WTC11 (cell line): ENCODE results near the gene ZXDC. TPM values are rescaled to one million over a fixed set of nuclear protein-coding genes. Genes with fewer than 3 reads are reported as not detected.

Experiments
- AFF4 ChIP-seq: sonication (generic); formaldehyde crosslinking; IDR thresholded peaks from 2 replicates; pipeline ENCODE4 v1.8.1; 2023; ENCODE audit warnings: mild to moderate bottlenecking, missing genetic modification reagents, borderline replicate concordance
- ATF2 ChIP-seq: sonication (generic); formaldehyde crosslinking; IDR thresholded peaks from 2 replicates; pipeline ENCODE4 v1.8.1; 2022; ENCODE audit warnings: low read depth, missing genetic modification reagents, borderline replicate concordance
- CREB1 ChIP-seq: sonication (generic); formaldehyde crosslinking; IDR thresholded peaks from 2 replicates; pipeline ENCODE4 v1.8.0; 2023; ENCODE audit warnings: mild to moderate bottlenecking, missing genetic modification reagents
- CREM ChIP-seq: sonication (generic); formaldehyde crosslinking; IDR thresholded peaks from 2 replicates; pipeline ENCODE4 v1.8.1; 2022; ENCODE audit warnings: mild to moderate bottlenecking, missing genetic modification reagents, moderate library complexity
- E2F5 ChIP-seq: sonication (generic); formaldehyde crosslinking; IDR thresholded peaks from 2 replicates; pipeline ENCODE4 v1.8.1; 2022; ENCODE audit warnings: mild to moderate bottlenecking, moderate library complexity, missing genetic modification reagents
- ELF4 ChIP-seq: sonication (generic); formaldehyde crosslinking; IDR thresholded peaks from 2 replicates; pipeline ENCODE4 v1.8.1; 2022; ENCODE audit warnings: low read depth, mild to moderate bottlenecking, moderate library complexity, missing genetic modification reagents
- ETV6 ChIP-seq: sonication (generic); formaldehyde crosslinking; IDR thresholded peaks from 2 replicates; pipeline ENCODE4 v1.8.1; 2022; ENCODE audit warnings: mild to moderate bottlenecking, missing genetic modification reagents
- GABPB1 ChIP-seq: sonication (generic); formaldehyde crosslinking; IDR thresholded peaks from 2 replicates; pipeline ENCODE4 v1.8.1; 2023; ENCODE audit warnings: mild to moderate bottlenecking, missing genetic modification reagents
- GTF2I ChIP-seq: fragments of 250-450 bp; sonication (Bioruptor Pico); conservative IDR thresholded peaks from 2 replicates; pipeline ENCODE4 v1.4.0; 2021; ENCODE audit warnings: mild to moderate bottlenecking
- HMGXB4 ChIP-seq: sonication (generic); formaldehyde crosslinking; IDR thresholded peaks from 2 replicates; pipeline ENCODE4 v1.8.1; 2023; ENCODE audit warnings: mild to moderate bottlenecking, moderate library complexity, missing genetic modification reagents
- KAT7 ChIP-seq: sonication (generic); formaldehyde crosslinking; IDR thresholded peaks from 2 replicates; pipeline ENCODE4 v1.8.1; 2023; ENCODE audit warnings: missing genetic modification reagents, mild to moderate bottlenecking, borderline replicate concordance
- MLX ChIP-seq: sonication (generic); formaldehyde crosslinking; IDR thresholded peaks from 2 replicates; pipeline ENCODE4 v1.8.1; 2023; ENCODE audit warnings: mild to moderate bottlenecking, missing genetic modification reagents, moderate library complexity
- NFYB ChIP-seq: sonication (generic); formaldehyde crosslinking; conservative IDR thresholded peaks from 2 replicates; pipeline ENCODE4 v1.8.0; 2022; ENCODE audit warnings: low read depth, missing genetic modification reagents
- NR2C2 ChIP-seq: sonication (generic); formaldehyde crosslinking; IDR thresholded peaks from 2 replicates; pipeline ENCODE4 v1.8.0; 2022; ENCODE audit warnings: mild to moderate bottlenecking, missing genetic modification reagents
- NR3C1 ChIP-seq: sonication (generic); formaldehyde crosslinking; conservative IDR thresholded peaks from 2 replicates; pipeline ENCODE4 v1.8.1; 2023; ENCODE audit warnings: low read depth, mild to moderate bottlenecking, missing genetic modification reagents
- SP1 ChIP-seq: sonication (generic); formaldehyde crosslinking; conservative IDR thresholded peaks from 2 replicates; pipeline ENCODE4 v1.8.1; 2022; ENCODE audit warnings: missing genetic modification reagents
- USF1 ChIP-seq: sonication (generic); formaldehyde crosslinking; IDR thresholded peaks from 2 replicates; pipeline ENCODE4 v1.8.0; 2022; ENCODE audit warnings: mild to moderate bottlenecking, missing genetic modification reagents
- ZBTB43 ChIP-seq: sonication (generic); formaldehyde crosslinking; IDR thresholded peaks from 2 replicates; pipeline ENCODE4 v1.8.1; 2023; ENCODE audit warnings: mild to moderate bottlenecking, missing genetic modification reagents
- ZNF138 ChIP-seq: sonication (generic); formaldehyde crosslinking; conservative IDR thresholded peaks from 2 replicates; pipeline ENCODE4 v1.8.1; 2022; ENCODE audit warnings: mild to moderate bottlenecking, moderate library complexity, missing genetic modification reagents
- ZNF219 ChIP-seq: sonication (generic); formaldehyde crosslinking; IDR thresholded peaks from 2 replicates; pipeline ENCODE4 v1.8.0; 2023; ENCODE audit warnings: missing genetic modification reagents, mild to moderate bottlenecking, borderline replicate concordance
- ZNF425 ChIP-seq: fragments of 250-450 bp; sonication (Bioruptor Pico); conservative IDR thresholded peaks from 2 replicates; pipeline ENCODE4 v1.9.0; 2021; ENCODE audit warnings: mild to moderate bottlenecking
- ZNF512 ChIP-seq: sonication (generic); formaldehyde crosslinking; IDR thresholded peaks from 2 replicates; pipeline ENCODE4 v1.8.1; 2022; ENCODE audit warnings: missing genetic modification reagents, borderline replicate concordance
- total RNA-seq: library from RNA; stranded (reverse); gene quantifications from 3 replicates; pipeline ENCODE4 v1.2.3, GENCODE V29; 2021

Gene ZXDC
- total RNA-seq, 1 experiment from 2014 or later = 34.7 TPM

- TF ChIP-seq NR2C2 (CRISPR knock-in tag) = no peak
- 0 out of 2 replicates have a peak, but pooled peaks have one; percentile 48 for TF ChIP-seq SP1 (CRISPR knock-in tag)
- TF ChIP-seq ZNF425 (CRISPR knock-in tag) = no peak
- TF ChIP-seq MLX (CRISPR knock-in tag) = no peak
- 0 out of 2 replicates have a peak, but pooled peaks have one; percentile 37 for TF ChIP-seq AFF4 (CRISPR knock-in tag)
- TF ChIP-seq NR3C1 (CRISPR knock-in tag) = no peak
- no peak; the same call in 1 of the 2 replicates for TF ChIP-seq CREM (CRISPR knock-in tag)
- 0 out of 2 replicates have a peak, but pooled peaks have one; percentile 56 for TF ChIP-seq HMGXB4 (CRISPR knock-in tag)
- peak; percentile 59; the same call in 1 of the 2 replicates for TF ChIP-seq CREB1 (CRISPR knock-in tag)
- no peak for TF ChIP-seq ZNF512 (CRISPR knock-in tag)
- no peak for TF ChIP-seq GTF2I
- TF ChIP-seq ZBTB43 = peak; percentile 68; the same call in 1 of the 2 replicates
- TF ChIP-seq ETV6 (CRISPR knock-in tag) = 0 out of 2 replicates have a peak, but pooled peaks have one; percentile 28
- no peak for TF ChIP-seq NFYB (CRISPR knock-in tag)
- TF ChIP-seq KAT7 (CRISPR knock-in tag) = no peak
- no peak for TF ChIP-seq GABPB1 (CRISPR knock-in tag)
- no peak for TF ChIP-seq ATF2
- no peak for TF ChIP-seq ZNF138 (CRISPR knock-in tag)
- no peak for TF ChIP-seq ELF4 (CRISPR knock-in tag)
- TF ChIP-seq E2F5 (CRISPR knock-in tag) = peak; percentile 35; the same call in 1 of the 2 replicates
- no peak for TF ChIP-seq ZNF219
- TF ChIP-seq USF1 (CRISPR knock-in tag) = peak; percentile 44; the same call in 1 of the 2 replicates
These were observed 81.3 kb downstream of the ZXDC start, which contains the start of gene CFAP100 (continued) for GRCh38 chr3:126394179-126394976.
